ENCODE measurements around the gene TEKT4.

DNA sequence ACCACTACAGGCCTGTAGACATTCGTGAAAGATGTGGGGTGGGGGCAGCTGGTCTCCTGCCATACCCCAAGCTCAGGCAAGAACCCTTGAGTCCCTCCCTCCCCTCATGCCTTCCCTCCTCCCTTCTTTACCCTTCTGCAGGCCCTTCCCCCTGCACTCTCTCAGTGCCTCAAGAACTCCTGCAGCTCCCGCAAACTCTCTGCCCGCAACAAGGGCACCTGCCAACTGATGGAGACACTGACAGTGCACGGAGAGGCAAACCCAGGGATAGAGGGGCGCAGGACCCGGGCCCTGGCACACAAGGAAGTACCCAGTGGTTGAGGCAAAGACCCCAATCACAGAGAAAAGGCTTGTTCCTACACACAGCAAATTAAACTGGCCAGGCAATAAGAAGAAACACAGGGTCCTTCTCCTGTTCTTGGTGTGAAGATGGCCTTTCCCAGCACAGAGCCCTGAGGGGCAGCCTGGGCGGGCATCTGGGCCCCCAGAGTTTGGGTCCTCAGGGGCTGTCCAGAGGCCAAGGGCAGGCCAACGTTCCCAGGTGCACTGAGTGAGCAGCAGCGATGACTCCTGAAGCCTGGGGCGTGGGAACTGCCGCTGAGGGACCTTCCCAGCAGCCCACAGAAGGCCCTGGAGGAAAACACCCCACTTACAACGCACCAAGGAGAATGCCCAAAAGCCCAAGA is 1.6 kb downstream of the TEKT4 start:
- TF ChIP-seq, protein P1, sequence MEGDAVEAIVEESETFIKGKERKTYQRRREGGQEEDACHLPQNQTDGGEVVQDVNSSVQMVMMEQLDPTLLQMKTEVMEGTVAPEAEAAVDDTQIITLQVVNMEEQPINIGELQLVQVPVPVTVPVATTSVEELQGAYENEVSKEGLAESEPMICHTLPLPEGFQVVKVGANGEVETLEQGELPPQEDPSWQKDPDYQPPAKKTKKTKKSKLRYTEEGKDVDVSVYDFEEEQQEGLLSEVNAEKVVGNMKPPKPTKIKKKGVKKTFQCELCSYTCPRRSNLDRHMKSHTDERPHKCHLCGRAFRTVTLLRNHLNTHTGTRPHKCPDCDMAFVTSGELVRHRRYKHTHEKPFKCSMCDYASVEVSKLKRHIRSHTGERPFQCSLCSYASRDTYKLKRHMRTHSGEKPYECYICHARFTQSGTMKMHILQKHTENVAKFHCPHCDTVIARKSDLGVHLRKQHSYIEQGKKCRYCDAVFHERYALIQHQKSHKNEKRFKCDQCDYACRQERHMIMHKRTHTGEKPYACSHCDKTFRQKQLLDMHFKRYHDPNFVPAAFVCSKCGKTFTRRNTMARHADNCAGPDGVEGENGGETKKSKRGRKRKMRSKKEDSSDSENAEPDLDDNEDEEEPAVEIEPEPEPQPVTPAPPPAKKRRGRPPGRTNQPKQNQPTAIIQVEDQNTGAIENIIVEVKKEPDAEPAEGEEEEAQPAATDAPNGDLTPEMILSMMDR (IDR thresholded peaks at IDR 0.05) = no peak
- TF ChIP-seq SP1 (CRISPR knock-in tag; conservative IDR thresholded peaks at IDR 0.05) (no peak), FOXP1 (CRISPR knock-in tag; IDR thresholded peaks at IDR 0.05; ENCODE audit: borderline replicate concordance) (no peak), NFE2L1 (CRISPR knock-in tag; IDR thresholded peaks at IDR 0.05) (no peak)
- TF ChIP-seq, protein P2, sequence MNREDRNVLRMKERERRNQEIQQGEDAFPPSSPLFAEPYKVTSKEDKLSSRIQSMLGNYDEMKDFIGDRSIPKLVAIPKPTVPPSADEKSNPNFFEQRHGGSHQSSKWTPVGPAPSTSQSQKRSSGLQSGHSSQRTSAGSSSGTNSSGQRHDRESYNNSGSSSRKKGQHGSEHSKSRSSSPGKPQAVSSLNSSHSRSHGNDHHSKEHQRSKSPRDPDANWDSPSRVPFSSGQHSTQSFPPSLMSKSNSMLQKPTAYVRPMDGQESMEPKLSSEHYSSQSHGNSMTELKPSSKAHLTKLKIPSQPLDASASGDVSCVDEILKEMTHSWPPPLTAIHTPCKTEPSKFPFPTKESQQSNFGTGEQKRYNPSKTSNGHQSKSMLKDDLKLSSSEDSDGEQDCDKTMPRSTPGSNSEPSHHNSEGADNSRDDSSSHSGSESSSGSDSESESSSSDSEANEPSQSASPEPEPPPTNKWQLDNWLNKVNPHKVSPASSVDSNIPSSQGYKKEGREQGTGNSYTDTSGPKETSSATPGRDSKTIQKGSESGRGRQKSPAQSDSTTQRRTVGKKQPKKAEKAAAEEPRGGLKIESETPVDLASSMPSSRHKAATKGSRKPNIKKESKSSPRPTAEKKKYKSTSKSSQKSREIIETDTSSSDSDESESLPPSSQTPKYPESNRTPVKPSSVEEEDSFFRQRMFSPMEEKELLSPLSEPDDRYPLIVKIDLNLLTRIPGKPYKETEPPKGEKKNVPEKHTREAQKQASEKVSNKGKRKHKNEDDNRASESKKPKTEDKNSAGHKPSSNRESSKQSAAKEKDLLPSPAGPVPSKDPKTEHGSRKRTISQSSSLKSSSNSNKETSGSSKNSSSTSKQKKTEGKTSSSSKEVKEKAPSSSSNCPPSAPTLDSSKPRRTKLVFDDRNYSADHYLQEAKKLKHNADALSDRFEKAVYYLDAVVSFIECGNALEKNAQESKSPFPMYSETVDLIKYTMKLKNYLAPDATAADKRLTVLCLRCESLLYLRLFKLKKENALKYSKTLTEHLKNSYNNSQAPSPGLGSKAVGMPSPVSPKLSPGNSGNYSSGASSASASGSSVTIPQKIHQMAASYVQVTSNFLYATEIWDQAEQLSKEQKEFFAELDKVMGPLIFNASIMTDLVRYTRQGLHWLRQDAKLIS (CRISPR knock-in tag; IDR thresholded peaks at IDR 0.05; ENCODE audit: borderline replicate concordance) = no peak
- TF ChIP-seq, protein P3, sequence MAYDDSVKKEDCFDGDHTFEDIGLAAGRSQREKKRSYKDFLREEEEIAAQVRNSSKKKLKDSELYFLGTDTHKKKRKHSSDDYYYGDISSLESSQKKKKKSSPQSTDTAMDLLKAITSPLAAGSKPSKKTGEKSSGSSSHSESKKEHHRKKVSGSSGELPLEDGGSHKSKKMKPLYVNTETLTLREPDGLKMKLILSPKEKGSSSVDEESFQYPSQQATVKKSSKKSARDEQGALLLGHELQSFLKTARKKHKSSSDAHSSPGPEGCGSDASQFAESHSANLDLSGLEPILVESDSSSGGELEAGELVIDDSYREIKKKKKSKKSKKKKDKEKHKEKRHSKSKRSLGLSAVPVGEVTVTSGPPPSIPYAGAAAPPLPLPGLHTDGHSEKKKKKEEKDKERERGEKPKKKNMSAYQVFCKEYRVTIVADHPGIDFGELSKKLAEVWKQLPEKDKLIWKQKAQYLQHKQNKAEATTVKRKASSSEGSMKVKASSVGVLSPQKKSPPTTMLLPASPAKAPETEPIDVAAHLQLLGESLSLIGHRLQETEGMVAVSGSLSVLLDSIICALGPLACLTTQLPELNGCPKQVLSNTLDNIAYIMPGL (CRISPR knock-in tag; IDR thresholded peaks at IDR 0.05) = no peak
